K562 (cell line): Measurements from ENCODE around the gene FBLIM1. TPM values are rescaled to one million over a fixed set of nuclear protein-coding genes. Genes with fewer than 3 reads are reported as not detected.

Experiments
- ATAC-seq: fragments of 200-7000 bp; cut with Tn5 transposase; 3 replicates; pipeline ENCODE4 v1.9.1; 2020; ENCODE audit warnings: moderate library complexity
- Bru-seq: library from RNA; stranded (reverse); fragments of 400-500 nt; gene quantifications from one replicate; lab custom pipeline; 2021; lab: Mats Ljungman, UMichigan
- BruChase-seq, 2 experiments: library from RNA; stranded (reverse); fragments of 400-500 nt; gene quantifications; one replicate each; lab custom pipeline; 2021; lab: Mats Ljungman, UMichigan
- BruUV-seq: library from RNA; stranded (reverse); fragments of 400-500 nt; replicated peaks from 2 replicates; lab custom pipeline; 2021; lab: Mats Ljungman, UMichigan
- CTCF ChIA-PET: fragments of 300-600 bp; formaldehyde crosslinking; extraction: SDS; loops from one replicate; lab custom pipeline; 2021; ENCODE audit warnings: low intra/inter-chr PET ratio; lab: Yijun Ruan, JAX
- POLR2A ChIA-PET: fragments of 300-600, 350-650 bp; sonication (Branson Sonifier 250); formaldehyde crosslinking; extraction: SDS; loops from one replicate; lab custom pipeline; 2021; ENCODE audit warnings: antibody characterized with exemption, inconsistent platforms; lab: Yijun Ruan, JAX
- DNase-seq, 4 experiments: peaks; one replicate each; pipeline versions ENCODE4 v3.0.0 to v3.0.0-alpha.2; 2011 to 2018; ENCODE audit warnings: low spot score in 3 of 4, mixed read lengths in 3 of 4; ENCODE audit errors: extremely low read depth in 1 of 4
- FAIRE-seq: peaks from 2 replicates; lab custom pipeline; 2011; peaks lifted over from hg19 to GRCh38; lab: Jason Lieb, UNC
- H2AFZ ChIP-seq: 2 replicates; pipeline ENCODE4 v1.6.0; 2011; ENCODE audit warnings: low read depth, low read length, control low read depth, inconsistent platforms
- H3K27ac ChIP-seq: fragments of 200-600 bp; 3 replicates; pipeline ENCODE4 v1.8.0; 2011; ENCODE audit warnings: low read depth, mild to moderate bottlenecking, control low read depth, inconsistent platforms, low read length, moderate library complexity, mixed read lengths; ENCODE audit errors: extremely low read depth
- H3K27me3 ChIP-seq, 2 experiments: fragments of 300-600 bp in 1 of 2; 2 replicates in 1 of 2; 3 replicates in 1 of 2; pipeline versions ENCODE4 v1.6.0 to v1.8.0; 2011; ENCODE audit warnings: inconsistent platforms in 2 of 2, low read length in 2 of 2, mild to moderate bottlenecking in 1 of 2, mixed read lengths in 1 of 2, moderate library complexity in 1 of 2; ENCODE audit not compliant: control insufficient read depth in 2 of 2, insufficient read depth in 2 of 2
- H3K36me3 ChIP-seq: fragments of 300-600 bp; 3 replicates; pipeline ENCODE4 v1.8.0; 2011; ENCODE audit warnings: mild to moderate bottlenecking, low read length, inconsistent platforms; ENCODE audit not compliant: control insufficient read depth, insufficient read depth
- H3K4me1 ChIP-seq, 2 experiments: fragments of 200-600 bp in 1 of 2; replicated peaks in 1 of 2; 2 replicates in 1 of 2; 3 replicates in 1 of 2; pipeline versions ENCODE4 v1.5.1 to v1.8.0; 2011; ENCODE audit warnings: inconsistent platforms in 2 of 2, low read length in 2 of 2, mild to moderate bottlenecking in 1 of 2, mixed read lengths in 1 of 2, moderate library complexity in 1 of 2; ENCODE audit not compliant: control insufficient read depth in 2 of 2, insufficient read depth in 2 of 2
- H3K4me2 ChIP-seq: 2 replicates; pipeline ENCODE4 v1.6.1; 2011; ENCODE audit warnings: low read length, control low read depth, inconsistent platforms, mixed read lengths; ENCODE audit not compliant: insufficient read depth
- H3K4me3 ChIP-seq: fragments of 200-600 bp; sonication (generic), shearing (Covaris generic); 2 replicates; pipeline ENCODE4 v1.5.1; 2016; ENCODE audit warnings: control low read depth, inconsistent platforms
- H3K79me2 ChIP-seq: fragments of 200-600 bp; 3 replicates; pipeline ENCODE4 v1.8.0; 2011; ENCODE audit warnings: low read length, inconsistent platforms; ENCODE audit not compliant: control insufficient read depth, insufficient read depth
- H3K9ac ChIP-seq, 2 experiments: 2 replicates each; pipeline versions ENCODE4 v1.6.0 to v1.6.1; 2011; ENCODE audit warnings: low read depth in 2 of 2, low read length in 2 of 2, control low read depth in 1 of 2, inconsistent platforms in 1 of 2, mild to moderate bottlenecking in 1 of 2, mixed read lengths in 1 of 2; ENCODE audit not compliant: insufficient read depth in 1 of 2
- H3K9me1 ChIP-seq: one replicate; pipeline ENCODE4 v1.6.0; 2011; ENCODE audit warnings: inconsistent platforms, mild to moderate bottlenecking, low read length, moderate library complexity; ENCODE audit not compliant: control insufficient read depth, insufficient read depth
- H3K9me3 ChIP-seq: replicated peaks from 2 replicates; pipeline ENCODE4 v1.5.1; 2011; ENCODE audit warnings: low read depth, low read length, inconsistent platforms; ENCODE audit not compliant: control insufficient read depth, insufficient read depth
- H4K20me1 ChIP-seq: replicated peaks from 2 replicates; pipeline ENCODE4 v1.6.1; 2011; ENCODE audit warnings: low read length, inconsistent platforms, mixed read lengths; ENCODE audit not compliant: control insufficient read depth, insufficient read depth
- CBX2 ChIP-seq: fragments of 200-600 bp; sonication (generic); IDR thresholded peaks from one replicate; pipeline ENCODE4 v1.6.1; 2012; ENCODE audit warnings: mild to moderate bottlenecking, low read length, inconsistent platforms; ENCODE audit not compliant: insufficient read depth, poor library complexity, severe bottlenecking
- FOXA1 ChIP-seq: fragments of 450-650 bp; IDR thresholded peaks from 2 replicates; pipeline ENCODE4 v1.6.1; 2016; ENCODE audit warnings: mild to moderate bottlenecking, borderline replicate concordance
- HMG20B ChIP-seq: fragments of 250-450 bp; sonication (Bioruptor Pico); IDR thresholded peaks from 2 replicates; pipeline ENCODE4 v1.5.0; 2021; ENCODE audit warnings: mild to moderate bottlenecking
- RBM25 ChIP-seq: fragments of 200-400 bp; formaldehyde crosslinking; IDR thresholded peaks from 2 replicates; pipeline ENCODE4 v1.6.1; 2018; ENCODE audit warnings: low read length, low read depth, moderate library complexity; ENCODE audit not compliant: severe bottlenecking
- XRCC3 ChIP-seq: fragments of 450-650 bp; IDR thresholded peaks from 2 replicates; pipeline ENCODE4 v1.6.1; 2017; ENCODE audit warnings: mild to moderate bottlenecking, moderate library complexity
- ZNF444 ChIP-seq: fragments of 250-450 bp; sonication (Bioruptor Pico); IDR thresholded peaks from 2 replicates; pipeline ENCODE4 v1.4.0; 2020; ENCODE audit warnings: mild to moderate bottlenecking, moderate library complexity
- WGBS: fragments of 100-300 bp; shearing (Covaris generic); methylation state at CpG from one replicate; pipeline ENCODE4 v1.1.6; 2016; ENCODE audit warnings: low coverage, mixed read lengths; ENCODE audit not compliant: insufficient coverage; ENCODE audit errors: missing lambda C conversion rate; 5-methylcytosine and 5-hydroxymethylcytosine counted together
- in situ Hi-C: fragments of 300-500 bp; cut with MboI; formaldehyde crosslinking; loops from 4 replicates; pipeline ENCODE4 v1.15.0; 2018; ENCODE audit warnings: inconsistent platforms, mixed read lengths
- intact Hi-C: fragments of 100-400 bp; cut with micrococcal nuclease; formaldehyde crosslinking; loops from 2 replicates; pipeline ENCODE4 v1.14.2; 2022
- long read RNA-seq, 3 experiments: library from polyadenylated mRNA in 2 of 3; library from RNA in 1 of 3; unstranded in 2 of 3; stranded (forward) in 1 of 3; transcript quantifications; one replicate each; pipeline ENCODE4 v2.0.0, GENCODE V29; 2019 to 2022
- polyA minus RNA-seq, 3 experiments: library from RNA; depleted of rRNA, polyadenylated mRNA; stranded (reverse); fragments of >200 nt; gene quantifications; 2 replicates each; pipeline ENCODE4 v1.2.3, GENCODE V29; 2011
- polyA plus RNA-seq, 8 experiments: library from polyadenylated mRNA; depleted of rRNA in 4 of 8; stranded (reverse) in 5 of 8; unstranded in 3 of 8; fragments of >200 nt; fragmentation: Nextera tagmentation in 2 of 8; fragmentation: Illumina TruSeq in 1 of 8; extraction: Ambion mirVana in 2 of 8; extraction: Trizol in 1 of 8; gene quantifications; 2 replicates each; pipeline versions ENCODE4 v1.2.1 to v1.2.3, GENCODE V29; 2011 to 2014; ENCODE audit warnings: inconsistent platforms in 1 of 8, missing spikeins in 1 of 8
- total RNA-seq, 7 experiments: library from RNA; depleted of rRNA in 6 of 7; stranded (reverse); fragments of >200 nt in 6 of 7; fragmentation: Illumina TruSeq in 2 of 7; extraction: Trizol in 2 of 7; gene quantifications; 2 replicates each; pipeline versions ENCODE4 v1.2.1 to v1.2.3, GENCODE V29; 2011 to 2021; ENCODE audit warnings: low replicate concordance in 1 of 7
- TF ChIP-seq, protein P1 (sequence below): fragments of 250-450 bp; sonication (Bioruptor Pico); IDR thresholded peaks from 2 replicates; pipeline ENCODE4 v1.4.0; 2020
- TF ChIP-seq, protein P2 (sequence below): fragments of 250-450 bp; sonication (Bioruptor Pico); IDR thresholded peaks from 2 replicates; pipeline ENCODE4 v1.5.1; 2021; ENCODE audit warnings: mild to moderate bottlenecking
- TF ChIP-seq, protein P3 (sequence below): fragments of 200-800 bp; sonication (Bioruptor generic); IDR thresholded peaks from 2 replicates; pipeline ENCODE4 v1.6.1; 2017; ENCODE audit warnings: missing genetic modification characterization, missing compliant biosample characterization
- TF ChIP-seq, protein P4 (sequence below): conservative IDR thresholded peaks from 2 replicates; pipeline ENCODE4 v1.6.1; 2011; ENCODE audit warnings: low read depth, mild to moderate bottlenecking, low read length; ENCODE audit not compliant: control insufficient read depth

FBLIM1 gene, protein sequence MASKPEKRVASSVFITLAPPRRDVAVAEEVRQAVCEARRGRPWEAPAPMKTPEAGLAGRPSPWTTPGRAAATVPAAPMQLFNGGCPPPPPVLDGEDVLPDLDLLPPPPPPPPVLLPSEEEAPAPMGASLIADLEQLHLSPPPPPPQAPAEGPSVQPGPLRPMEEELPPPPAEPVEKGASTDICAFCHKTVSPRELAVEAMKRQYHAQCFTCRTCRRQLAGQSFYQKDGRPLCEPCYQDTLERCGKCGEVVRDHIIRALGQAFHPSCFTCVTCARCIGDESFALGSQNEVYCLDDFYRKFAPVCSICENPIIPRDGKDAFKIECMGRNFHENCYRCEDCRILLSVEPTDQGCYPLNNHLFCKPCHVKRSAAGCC
- 0.16 TPM in 1 of 2 replicates, not detected in the other for total RNA-seq (2011; cell fraction: chromatin; rRNA removed; ENCODE audit: low replicate concordance)
- total RNA-seq (2011; cell fraction: nucleolus; rRNA removed), result 0.50 TPM in 1 of 2 replicates, not detected in the other
- total RNA-seq (2011; cell fraction: nucleoplasm; rRNA removed), result 0.31 TPM in 1 of 2 replicates, not detected in the other
- 0.04 TPM in 1 of 2 replicates, not detected in the other for total RNA-seq (2014; rRNA removed)
- not detected in 2 replicates for total RNA-seq (2014; rRNA removed; fragmentation: Illumina TruSeq; extraction: Trizol)
- not detected in 2 replicates for total RNA-seq (2015; rRNA removed; fragmentation: Illumina TruSeq; extraction: Trizol)
- 0.18 and 0.24 TPM in 2 replicates for total RNA-seq (2021)
- 0.14 and 0.43 TPM in 2 replicates for polyA plus RNA-seq (2011; rRNA removed)
- polyA plus RNA-seq (2011; cell fraction: cytosol; rRNA removed), result 0.09 and 0.63 TPM in 2 replicates
- polyA plus RNA-seq (2011; cell fraction: nucleus; rRNA removed), result 0.10 and 0.20 TPM in 2 replicates
- polyA plus RNA-seq (2012), result 0.04 and 0.48 TPM in 2 replicates
- not detected in 2 replicates for polyA plus RNA-seq (2014; fragmentation: Illumina TruSeq; extraction: Trizol)
- not detected for polyA plus RNA-seq (2014; fragmentation: Nextera tagmentation; extraction: Ambion mirVana)
- polyA plus RNA-seq (2014; rRNA removed), result not detected in 2 replicates
- 0.11 and 0.27 TPM in 2 replicates for polyA minus RNA-seq (2011; rRNA and poly(A)+ RNA removed)
- not detected in 2 replicates for polyA minus RNA-seq (2011; cell fraction: cytosol; rRNA and poly(A)+ RNA removed)
- polyA minus RNA-seq (2011; cell fraction: nucleus; rRNA and poly(A)+ RNA removed), result 0.56 TPM in 1 of 2 replicates, not detected in the other
- Bru-seq, nascent RNA, result percentile 9 among the genes with signal in this experiment
- percentile 8 among the genes with signal in this experiment for BruChase-seq, experiment 1, labeled RNA remaining after a 2-hour chase
- BruChase-seq, experiment 2, labeled RNA remaining after a 6-hour chase, result percentile 11 among the genes with signal in this experiment
- long read RNA-seq, experiment 1, result 0 reads
- long read RNA-seq, experiment 2, result 0 reads
- long read RNA-seq, experiment 3, result 0 reads

DNA sequence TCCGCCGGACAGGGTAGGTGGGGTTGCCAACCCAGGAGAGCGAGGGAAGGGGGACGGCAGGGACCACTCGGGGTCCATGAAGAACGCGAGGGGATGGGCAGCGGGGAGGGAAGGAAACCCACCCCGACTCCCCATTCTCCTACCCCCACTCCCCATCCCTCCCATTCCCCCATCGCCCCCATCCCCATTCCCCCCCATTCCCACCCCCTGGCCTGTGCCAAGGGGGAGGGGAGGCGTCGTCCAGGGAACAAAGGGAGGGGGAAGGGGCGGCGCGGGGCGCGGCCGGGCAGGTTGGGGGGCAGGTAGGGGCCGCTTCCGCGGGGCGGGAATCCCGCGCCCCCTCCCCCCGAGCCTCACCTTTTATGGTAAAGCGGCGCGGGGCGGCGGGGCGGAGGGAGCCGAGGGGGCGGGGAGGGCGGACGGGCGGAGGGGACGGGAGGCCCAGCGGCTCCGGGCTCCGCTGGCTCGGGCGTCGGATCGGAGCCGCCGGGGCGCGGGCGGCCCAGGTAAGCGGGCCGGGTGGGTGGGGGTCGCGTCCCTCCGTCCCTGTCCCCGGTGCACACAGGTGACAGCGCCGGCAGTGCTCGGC, at the start of gene FBLIM1:
TSS of gene FBLIM1 (plus strand) at position 453 of the 589 bp plus-strand sequence. CDS start 6,189 bp downstream, outside the sequence.
- H3K27ac ChIP-seq, result no peak within 1 kb of the TSS
- H3K4me1 ChIP-seq, result peaks cover 15 to 40% of the 10 kb centered on the region in 2 experiments; a peak in 4 of 5 replicates
- 0 out of 4 replicates have a peak within 1 kb of the TSS, but pooled peaks of 1 of the 2 experiments have one; percentile 1 for H3K9ac ChIP-seq
- H3K4me2 ChIP-seq, result no peak within 1 kb of the TSS
- no peak for FAIRE-seq
- no peaks in the 10 kb centered on the region for H3K9me3 ChIP-seq
- no peak within 1 kb of the TSS for H3K4me3 ChIP-seq
- 64% methylated on average over 4 of the region's 58 CpGs for WGBS
- H3K36me3 ChIP-seq, result no peaks in the 10 kb centered on the region
- no peak within 1 kb of the TSS for H2AFZ ChIP-seq
- POLR2A ChIA-PET, result no interaction called here
- H3K9me1 ChIP-seq, result no peaks in the 10 kb centered on the region
- no peaks in the 10 kb centered on the region for H3K79me2 ChIP-seq
- no TSS peak for BruUV-seq
- CTCF ChIA-PET, result no interaction called here
- H3K27me3 ChIP-seq, result peaks cover 26 to 57% of the 10 kb centered on the region in 2 experiments; a peak in 4 of 5 replicates
- peaks cover 9% of the 10 kb centered on the region for H4K20me1 ChIP-seq
- in situ Hi-C loops (no loop called here), intact Hi-C loops (no loop called here)
- ATAC-seq, result no peak
- DNase-seq, result peak in 2 of 4 experiments; percentile 39 to 42
- TF ChIP-seq CBX2, result no peak
- no peak for TF ChIP-seq HMG20B (CRISPR knock-in tag)
- TF ChIP-seq, protein P1, sequence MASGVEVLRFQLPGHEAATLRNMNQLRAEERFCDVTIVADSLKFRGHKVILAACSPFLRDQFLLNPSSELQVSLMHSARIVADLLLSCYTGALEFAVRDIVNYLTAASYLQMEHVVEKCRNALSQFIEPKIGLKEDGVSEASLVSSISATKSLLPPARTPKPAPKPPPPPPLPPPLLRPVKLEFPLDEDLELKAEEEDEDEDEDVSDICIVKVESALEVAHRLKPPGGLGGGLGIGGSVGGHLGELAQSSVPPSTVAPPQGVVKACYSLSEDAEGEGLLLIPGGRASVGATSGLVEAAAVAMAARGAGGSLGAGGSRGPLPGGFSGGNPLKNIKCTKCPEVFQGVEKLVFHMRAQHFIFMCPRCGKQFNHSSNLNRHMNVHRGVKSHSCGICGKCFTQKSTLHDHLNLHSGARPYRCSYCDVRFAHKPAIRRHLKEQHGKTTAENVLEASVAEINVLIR (CRISPR knock-in tag), result no peak
- TF ChIP-seq XRCC3, result no peak
- TF ChIP-seq, protein P2, sequence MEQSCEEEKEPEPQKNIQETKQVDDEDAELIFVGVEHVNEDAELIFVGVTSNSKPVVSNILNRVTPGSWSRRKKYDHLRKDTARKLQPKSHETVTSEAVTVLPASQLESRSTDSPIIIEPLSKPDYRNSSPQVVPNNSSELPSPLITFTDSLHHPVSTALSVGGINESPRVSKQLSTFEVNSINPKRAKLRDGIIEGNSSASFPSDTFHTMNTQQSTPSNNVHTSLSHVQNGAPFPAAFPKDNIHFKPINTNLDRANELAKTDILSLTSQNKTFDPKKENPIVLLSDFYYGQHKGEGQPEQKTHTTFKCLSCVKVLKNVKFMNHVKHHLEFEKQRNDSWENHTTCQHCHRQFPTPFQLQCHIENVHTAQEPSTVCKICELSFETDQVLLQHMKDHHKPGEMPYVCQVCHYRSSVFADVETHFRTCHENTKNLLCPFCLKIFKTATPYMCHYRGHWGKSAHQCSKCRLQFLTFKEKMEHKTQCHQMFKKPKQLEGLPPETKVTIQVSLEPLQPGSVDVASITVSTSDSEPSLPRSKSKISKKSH (CRISPR knock-in tag), result no peak
- TF ChIP-seq, protein P3, sequence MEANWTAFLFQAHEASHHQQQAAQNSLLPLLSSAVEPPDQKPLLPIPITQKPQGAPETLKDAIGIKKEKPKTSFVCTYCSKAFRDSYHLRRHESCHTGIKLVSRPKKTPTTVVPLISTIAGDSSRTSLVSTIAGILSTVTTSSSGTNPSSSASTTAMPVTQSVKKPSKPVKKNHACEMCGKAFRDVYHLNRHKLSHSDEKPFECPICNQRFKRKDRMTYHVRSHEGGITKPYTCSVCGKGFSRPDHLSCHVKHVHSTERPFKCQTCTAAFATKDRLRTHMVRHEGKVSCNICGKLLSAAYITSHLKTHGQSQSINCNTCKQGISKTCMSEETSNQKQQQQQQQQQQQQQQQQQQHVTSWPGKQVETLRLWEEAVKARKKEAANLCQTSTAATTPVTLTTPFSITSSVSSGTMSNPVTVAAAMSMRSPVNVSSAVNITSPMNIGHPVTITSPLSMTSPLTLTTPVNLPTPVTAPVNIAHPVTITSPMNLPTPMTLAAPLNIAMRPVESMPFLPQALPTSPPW (CRISPR knock-in tag), result no peak
- no peak for TF ChIP-seq FOXA1
- no peak for TF ChIP-seq RBM25
- no peak for TF ChIP-seq ZNF444
- TF ChIP-seq, protein P4, sequence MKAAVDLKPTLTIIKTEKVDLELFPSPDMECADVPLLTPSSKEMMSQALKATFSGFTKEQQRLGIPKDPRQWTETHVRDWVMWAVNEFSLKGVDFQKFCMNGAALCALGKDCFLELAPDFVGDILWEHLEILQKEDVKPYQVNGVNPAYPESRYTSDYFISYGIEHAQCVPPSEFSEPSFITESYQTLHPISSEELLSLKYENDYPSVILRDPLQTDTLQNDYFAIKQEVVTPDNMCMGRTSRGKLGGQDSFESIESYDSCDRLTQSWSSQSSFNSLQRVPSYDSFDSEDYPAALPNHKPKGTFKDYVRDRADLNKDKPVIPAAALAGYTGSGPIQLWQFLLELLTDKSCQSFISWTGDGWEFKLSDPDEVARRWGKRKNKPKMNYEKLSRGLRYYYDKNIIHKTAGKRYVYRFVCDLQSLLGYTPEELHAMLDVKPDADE, result no peak
